ENCODE measurements around the gene ZNF318. TPM values are rescaled to one million over a fixed set of nuclear protein-coding genes. Genes with fewer than 3 reads are reported as not detected.

The ZNF318 gene
- total RNA-seq, 1 donor from 2014 or later: 9.8 TPM

- H3K36me3 ChIP-seq (ENCODE audit: insufficient read depth, low read length): peaks cover 4% of the 10 kb centered on the region
- peaks cover 6% of the 10 kb centered on the region for H3K36me3 Mint-ChIP-seq (ENCODE audit: low read depth, unreplicated experiment)
- peak overlapping the region; percentile 88 for H3K4me2 ChIP-seq (ENCODE audit: low read length)
- no peaks in the 10 kb centered on the region for H3K27me3 Mint-ChIP-seq (ENCODE audit: low read depth, unreplicated experiment)
- H3K9me3 Mint-ChIP-seq (ENCODE audit: unreplicated experiment): peaks cover 3% of the 10 kb centered on the region
- H3K4me3 ChIP-seq (ENCODE audit: insufficient read depth, low read depth, low read length): peak overlapping the region; percentile 76
- H3K4me1 Mint-ChIP-seq (ENCODE audit: low read depth, unreplicated experiment): peaks cover 9% of the 10 kb centered on the region
- peak overlapping the region; percentile 89 for H3K4me3 Mint-ChIP-seq (ENCODE audit: unreplicated experiment)
- TF ChIP-seq CTCF (IDR thresholded peaks at IDR 0.05; ENCODE audit: insufficient read depth, low read depth, low read length): no peak
- TF ChIP-seq EZH2 (IDR thresholded peaks at IDR 0.05; ENCODE audit: insufficient read depth, low read length): no peak
- H3K27ac Mint-ChIP-seq (ENCODE audit: unreplicated experiment): peak overlapping the region; percentile 80
- H3K4me1 ChIP-seq (ENCODE audit: insufficient read depth, low read length): peaks cover 10% of the 10 kb centered on the region
- FAIRE-seq (no peak), DNase-seq (ENCODE audit: low read depth) (peak; percentile 34)
- peak overlapping the region; percentile 63 for H2AFZ ChIP-seq (ENCODE audit: low read depth, low read length)
- H3K79me2 ChIP-seq (ENCODE audit: insufficient read depth, low read length): peaks cover 11% of the 10 kb centered on the region
- H3K9me3 ChIP-seq (ENCODE audit: insufficient read depth, low read depth, low read length): no peaks in the 10 kb centered on the region
- H4K20me1 ChIP-seq (ENCODE audit: insufficient read depth, low read length): peaks cover 7% of the 10 kb centered on the region
- no peaks in the 10 kb centered on the region for H3K27me3 ChIP-seq (ENCODE audit: insufficient read depth, low read length)
- peak overlapping the region; percentile 78 for H3K9ac ChIP-seq (ENCODE audit: low read length)
- peak overlapping the region; percentile 52 for H3K27ac ChIP-seq (ENCODE audit: low read depth, low read length)
Measured at GRCh38 chr6:43368259-43369160, 937 bp downstream of the ZNF318 start.

- TF ChIP-seq EZH2 (IDR thresholded peaks at IDR 0.05; ENCODE audit: insufficient read depth, low read length): no peak
- no peak for TF ChIP-seq CTCF (IDR thresholded peaks at IDR 0.05; ENCODE audit: insufficient read depth, low read depth, low read length)
- Histone ChIP-seq H3K27me3 (ENCODE audit: insufficient read depth, low read length) (no peaks in the 10 kb centered on the region), H3K27ac (ENCODE audit: low read depth, low read length) (no peak overlapping the region), H3K9me3 (ENCODE audit: insufficient read depth, low read depth, low read length) (no peaks in the 10 kb centered on the region), H3K4me2 (ENCODE audit: low read length) (peak overlapping the region; percentile 88), H3K4me1 (ENCODE audit: insufficient read depth, low read length) (peaks cover 10% of the 10 kb centered on the region), H3K36me3 (ENCODE audit: insufficient read depth, low read length) (peaks cover 5% of the 10 kb centered on the region), H4K20me1 (ENCODE audit: insufficient read depth, low read length) (peaks cover 7% of the 10 kb centered on the region), H3K79me2 (ENCODE audit: insufficient read depth, low read length) (peaks cover 11% of the 10 kb centered on the region), H3K4me3 (ENCODE audit: insufficient read depth, low read depth, low read length) (no peak overlapping the region), H2AFZ (ENCODE audit: low read depth, low read length) (no peak overlapping the region), H3K9ac (ENCODE audit: low read length) (no peak overlapping the region)
- H3K27ac Mint-ChIP-seq (ENCODE audit: unreplicated experiment): peak overlapping the region; percentile 72
- FAIRE-seq: no peak
- peaks cover 6% of the 10 kb centered on the region for H3K36me3 Mint-ChIP-seq (ENCODE audit: low read depth, unreplicated experiment)
- H3K4me3 Mint-ChIP-seq (ENCODE audit: unreplicated experiment): peak overlapping the region; percentile 89
- DNase-seq (ENCODE audit: low read depth): no peak
- peaks cover 3% of the 10 kb centered on the region for H3K9me3 Mint-ChIP-seq (ENCODE audit: unreplicated experiment)
- H3K4me1 Mint-ChIP-seq (ENCODE audit: low read depth, unreplicated experiment): peaks cover 9% of the 10 kb centered on the region
- no peaks in the 10 kb centered on the region for H3K27me3 Mint-ChIP-seq (ENCODE audit: low read depth, unreplicated experiment)
Measured at GRCh38 chr6:43367245-43367984, 2.0 kb downstream of the ZNF318 start.

Data from astrocyte (in vitro differentiated cells and primary cell).